Measurements from ENCODE around the gene RASAL2. TPM values are rescaled to one million over a fixed set of nuclear protein-coding genes. Genes with fewer than 3 reads are reported as not detected.

RASAL2 gene
- total RNA-seq, 3 donors from 2014 or later: 13.0 to 17.5 (median 14.2) TPM

DNA sequence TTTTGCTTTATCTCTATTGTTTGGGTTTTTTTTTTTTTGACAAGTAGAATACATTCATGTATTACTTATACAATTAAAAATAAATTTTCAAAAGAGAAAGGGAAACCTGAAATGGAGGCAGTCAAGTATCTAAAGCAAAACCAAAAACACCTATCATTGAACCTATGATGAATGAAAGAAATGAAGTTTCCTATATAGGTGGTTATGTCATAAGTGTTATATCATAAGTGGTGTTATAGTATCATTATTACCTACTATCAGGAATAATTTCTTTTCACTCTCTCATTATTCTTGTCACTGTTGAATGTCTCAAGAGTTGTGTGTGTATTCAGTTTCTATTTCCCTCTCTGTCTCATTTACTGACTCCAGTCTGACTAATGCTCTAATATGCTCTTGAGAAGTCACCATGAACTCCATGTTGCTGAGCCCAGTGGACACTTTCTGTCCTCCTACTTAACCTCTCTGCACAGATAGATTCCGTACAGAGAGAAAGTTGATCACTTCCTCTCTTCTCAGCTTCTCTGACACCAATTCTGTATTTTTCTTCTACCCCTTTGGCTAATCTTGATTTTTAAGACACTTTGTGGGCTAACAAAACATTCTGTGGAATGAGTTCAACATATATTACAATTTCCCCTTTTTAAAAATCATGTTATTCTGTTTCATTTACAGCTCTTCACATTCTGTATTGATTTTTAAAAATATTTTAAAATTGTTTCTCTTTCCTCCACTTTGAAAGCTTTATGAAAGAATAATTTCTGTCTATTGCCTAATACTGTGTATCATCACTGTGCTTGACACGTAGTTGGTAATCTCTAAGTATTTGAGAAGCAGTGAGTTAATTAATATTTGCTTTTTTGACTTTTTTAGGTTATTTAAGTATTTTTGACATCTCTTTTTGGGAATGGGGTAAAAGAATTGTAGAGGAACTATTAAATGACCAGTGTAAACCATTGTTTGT lies 50.1 kb downstream of the RASAL2 start:
- TF ChIP-seq, protein P1, sequence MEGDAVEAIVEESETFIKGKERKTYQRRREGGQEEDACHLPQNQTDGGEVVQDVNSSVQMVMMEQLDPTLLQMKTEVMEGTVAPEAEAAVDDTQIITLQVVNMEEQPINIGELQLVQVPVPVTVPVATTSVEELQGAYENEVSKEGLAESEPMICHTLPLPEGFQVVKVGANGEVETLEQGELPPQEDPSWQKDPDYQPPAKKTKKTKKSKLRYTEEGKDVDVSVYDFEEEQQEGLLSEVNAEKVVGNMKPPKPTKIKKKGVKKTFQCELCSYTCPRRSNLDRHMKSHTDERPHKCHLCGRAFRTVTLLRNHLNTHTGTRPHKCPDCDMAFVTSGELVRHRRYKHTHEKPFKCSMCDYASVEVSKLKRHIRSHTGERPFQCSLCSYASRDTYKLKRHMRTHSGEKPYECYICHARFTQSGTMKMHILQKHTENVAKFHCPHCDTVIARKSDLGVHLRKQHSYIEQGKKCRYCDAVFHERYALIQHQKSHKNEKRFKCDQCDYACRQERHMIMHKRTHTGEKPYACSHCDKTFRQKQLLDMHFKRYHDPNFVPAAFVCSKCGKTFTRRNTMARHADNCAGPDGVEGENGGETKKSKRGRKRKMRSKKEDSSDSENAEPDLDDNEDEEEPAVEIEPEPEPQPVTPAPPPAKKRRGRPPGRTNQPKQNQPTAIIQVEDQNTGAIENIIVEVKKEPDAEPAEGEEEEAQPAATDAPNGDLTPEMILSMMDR (IDR thresholded peaks at IDR 0.05): no peak
- DNase-seq (no peak), ATAC-seq (no peak)
- intact Hi-C loops (cut with DNase I, micrococcal nuclease): no loop called here
- no peak overlapping the region for H3K4me3 ChIP-seq
- no peaks in the 10 kb centered on the region for H3K9me3 ChIP-seq
- H3K36me3 ChIP-seq (ENCODE audit: low read depth): no peaks in the 10 kb centered on the region
- peaks cover 4% of the 10 kb centered on the region for H3K4me1 ChIP-seq (ENCODE audit: low read depth)

DNA sequence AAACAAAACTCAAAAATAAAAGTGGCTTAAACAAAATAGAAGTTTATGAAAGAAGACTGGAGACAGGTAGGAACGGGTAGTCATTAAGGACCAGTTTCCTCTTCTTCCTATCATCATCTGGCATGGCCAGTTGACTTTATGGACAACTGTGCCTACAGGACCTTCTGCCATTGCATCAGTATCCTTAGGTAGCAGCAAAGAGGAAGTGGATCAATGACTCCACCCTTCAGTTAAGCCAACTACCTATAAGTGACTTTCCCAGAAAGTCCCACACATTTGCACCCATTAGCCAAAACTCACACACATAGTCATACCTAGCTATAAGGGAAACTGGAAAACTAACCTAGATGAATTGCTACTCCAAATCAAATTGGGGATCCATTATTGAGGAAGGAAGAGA lies 51.7 kb downstream of the RASAL2 start:
- H3K36me3 ChIP-seq (ENCODE audit: low read depth): no peaks in the 10 kb centered on the region
- no peaks in the 10 kb centered on the region for H3K9me3 ChIP-seq
- no peak overlapping the region for H3K4me3 ChIP-seq
- peaks cover 4% of the 10 kb centered on the region for H3K4me1 ChIP-seq (ENCODE audit: low read depth)
- ATAC-seq: no peak
- no peak for DNase-seq
- TF ChIP-seq, protein P1 (IDR thresholded peaks at IDR 0.05): no peak
- intact Hi-C loops (cut with DNase I, micrococcal nuclease): no loop called here

DNA sequence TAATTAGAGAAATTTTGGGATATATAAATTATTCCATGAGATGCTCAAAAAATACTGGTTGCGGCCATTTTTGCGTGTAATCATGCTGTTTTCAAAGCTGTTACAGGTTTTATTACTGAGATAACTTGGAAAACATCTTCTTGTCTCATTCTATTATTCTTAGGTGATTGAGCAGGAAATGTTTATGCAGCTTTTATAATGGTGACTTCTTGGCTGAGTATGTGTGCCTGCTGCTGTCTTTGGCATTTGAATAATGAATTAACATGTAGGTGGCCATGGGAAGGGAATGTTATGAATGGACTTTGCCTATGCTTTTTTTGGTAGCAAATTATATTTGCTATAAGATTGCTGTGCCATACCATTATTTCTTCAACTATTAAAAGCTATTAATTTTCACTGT lies 52.5 kb downstream of the RASAL2 start:
- intact Hi-C loops (cut with DNase I, micrococcal nuclease): no loop called here
- Histone ChIP-seq H3K4me3 (no peak overlapping the region), H3K9me3 (no peaks in the 10 kb centered on the region), H3K4me1 (ENCODE audit: low read depth) (peaks cover 4% of the 10 kb centered on the region), H3K36me3 (ENCODE audit: low read depth) (no peaks in the 10 kb centered on the region)
- DNase-seq (no peak), ATAC-seq (no peak)
- TF ChIP-seq, protein P1 (IDR thresholded peaks at IDR 0.05): no peak

DNA sequence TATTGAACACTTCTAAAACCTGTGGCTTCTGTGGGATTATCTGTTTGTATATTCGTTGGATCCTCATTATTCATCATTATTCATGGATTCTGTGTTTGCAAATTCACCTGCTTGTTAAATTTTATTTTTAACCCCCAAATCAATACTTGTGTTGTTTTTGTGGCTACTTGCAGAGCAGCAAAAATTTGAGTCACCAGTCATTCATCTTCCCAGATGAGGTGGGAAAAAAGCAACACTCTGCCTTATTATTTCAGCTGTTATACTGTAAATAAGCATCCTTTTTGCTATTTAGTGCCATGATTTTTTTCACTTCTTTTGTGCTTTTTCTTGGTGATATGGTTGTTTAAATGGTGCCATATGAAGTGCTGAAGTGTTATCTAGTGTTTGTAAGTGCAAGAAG lies 56.7 kb downstream of the RASAL2 start:
- TF ChIP-seq, protein P1 (IDR thresholded peaks at IDR 0.05): no peak
- DNase-seq (no peak), ATAC-seq (no peak)
- no peaks in the 10 kb centered on the region for H3K36me3 ChIP-seq (ENCODE audit: low read depth)
- H3K4me3 ChIP-seq: no peak overlapping the region
- H3K4me1 ChIP-seq (ENCODE audit: low read depth): peaks cover 4% of the 10 kb centered on the region
- intact Hi-C loops (cut with DNase I, micrococcal nuclease): no loop called here
- H3K9me3 ChIP-seq: no peaks in the 10 kb centered on the region

DNA sequence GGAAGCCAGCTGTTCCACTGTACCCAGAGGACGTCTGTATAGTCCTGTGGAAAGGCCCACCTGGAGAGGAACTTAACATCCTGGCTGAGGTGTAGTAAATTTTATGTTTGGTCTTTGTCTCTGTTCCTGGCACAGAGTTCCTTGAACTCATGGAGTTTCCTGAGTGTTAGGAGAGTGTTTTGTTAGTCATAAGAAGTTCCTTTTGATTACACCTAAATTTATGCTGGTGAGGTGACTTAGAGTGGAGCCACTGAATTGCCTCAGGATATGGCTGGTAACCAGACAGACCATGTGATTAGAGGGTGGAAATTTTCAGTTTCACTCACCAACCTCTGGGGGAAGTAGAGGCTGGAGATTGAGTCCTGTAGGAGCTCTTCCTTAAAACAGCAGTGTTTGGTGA lies 57.9 kb downstream of the RASAL2 start:
- TF ChIP-seq, protein P1 (IDR thresholded peaks at IDR 0.05): no peak
- H3K9me3 ChIP-seq: no peaks in the 10 kb centered on the region
- no peaks in the 10 kb centered on the region for H3K36me3 ChIP-seq (ENCODE audit: low read depth)
- intact Hi-C loops (cut with DNase I, micrococcal nuclease): no loop called here
- DNase-seq (no peak), ATAC-seq (peak; percentile 31)
- no peak overlapping the region for H3K4me3 ChIP-seq
- H3K4me1 ChIP-seq (ENCODE audit: low read depth): peaks cover 4% of the 10 kb centered on the region
